Measurements from ENCODE around the gene PPM1K.

PPM1K gene

GRCh38 chr4:88251924-88252323 is 32.4 kb downstream of the PPM1K start:
- H3K27ac ChIP-seq (ENCODE audit: low read depth, low read length) = no peak overlapping the region
- no peaks in the 10 kb centered on the region for H3F3A ChIP-seq (ENCODE audit: insufficient read depth)
- no peak overlapping the region for H3K4me3 ChIP-seq (ENCODE audit: insufficient read depth, low read length, poor library complexity, severe bottlenecking)
- H3K9me2 ChIP-seq (replicated peaks; ENCODE audit: insufficient read depth, low read length) = no peaks in the 10 kb centered on the region
- TF ChIP-seq EZH2phosphoT487 (conservative IDR thresholded peaks at IDR 0.05; ENCODE audit: low read length) (no peak), CTCF (IDR thresholded peaks at IDR 0.05; ENCODE audit: insufficient read depth, low read length, poor library complexity, severe bottlenecking) (no peak)
- no peak overlapping the region for H2AFZ ChIP-seq (ENCODE audit: low read depth, low read length, severe bottlenecking)
- no peaks in the 10 kb centered on the region for H4K20me1 ChIP-seq (ENCODE audit: low read depth, low read length)
- no peak overlapping the region for H3K9ac ChIP-seq (ENCODE audit: low read length)
- H3K9me3 ChIP-seq (ENCODE audit: insufficient read depth, low read length) = no peaks in the 10 kb centered on the region
- no peaks in the 10 kb centered on the region for H3K79me2 ChIP-seq (ENCODE audit: insufficient read depth, low read length)
- no peaks in the 10 kb centered on the region for H3K27me3 ChIP-seq (ENCODE audit: low read length)
- no peaks in the 10 kb centered on the region for H3K36me3 ChIP-seq (ENCODE audit: low read length)
- no peak overlapping the region for H3K4me2 ChIP-seq (ENCODE audit: low read depth, low read length, poor library complexity, severe bottlenecking)

GRCh38 chr4:88247148-88247547 is 37.2 kb downstream of the PPM1K start:
- Histone ChIP-seq H3K9me2 (replicated peaks; ENCODE audit: insufficient read depth, low read length) (no peaks in the 10 kb centered on the region), H2AFZ (ENCODE audit: low read depth, low read length, severe bottlenecking) (no peak overlapping the region), H3K36me3 (ENCODE audit: low read length) (no peaks in the 10 kb centered on the region), H3K4me3 (ENCODE audit: insufficient read depth, low read length, poor library complexity, severe bottlenecking) (no peak overlapping the region), H3K27ac (ENCODE audit: low read depth, low read length) (no peak overlapping the region), H3K79me2 (ENCODE audit: insufficient read depth, low read length) (no peaks in the 10 kb centered on the region), H3K9me3 (ENCODE audit: insufficient read depth, low read length) (no peaks in the 10 kb centered on the region), H3F3A (ENCODE audit: insufficient read depth) (no peaks in the 10 kb centered on the region), H3K4me2 (ENCODE audit: low read depth, low read length, poor library complexity, severe bottlenecking) (no peak overlapping the region), H3K9ac (ENCODE audit: low read length) (no peak overlapping the region), H3K27me3 (ENCODE audit: low read length) (no peaks in the 10 kb centered on the region), H4K20me1 (ENCODE audit: low read depth, low read length) (no peaks in the 10 kb centered on the region)
- TF ChIP-seq EZH2phosphoT487 (conservative IDR thresholded peaks at IDR 0.05; ENCODE audit: low read length) (no peak), CTCF (IDR thresholded peaks at IDR 0.05; ENCODE audit: insufficient read depth, low read length, poor library complexity, severe bottlenecking) (no peak)

- Histone ChIP-seq H4K20me1 (ENCODE audit: low read depth, low read length) (no peaks in the 10 kb centered on the region), H3F3A (ENCODE audit: insufficient read depth) (no peaks in the 10 kb centered on the region), H3K4me2 (ENCODE audit: low read depth, low read length, poor library complexity, severe bottlenecking) (no peak overlapping the region), H3K9ac (ENCODE audit: low read length) (no peak overlapping the region), H3K79me2 (ENCODE audit: insufficient read depth, low read length) (no peaks in the 10 kb centered on the region), H3K36me3 (ENCODE audit: low read length) (no peaks in the 10 kb centered on the region), H3K27ac (ENCODE audit: low read depth, low read length) (no peak overlapping the region), H3K4me3 (ENCODE audit: insufficient read depth, low read length, poor library complexity, severe bottlenecking) (no peak overlapping the region), H2AFZ (ENCODE audit: low read depth, low read length, severe bottlenecking) (no peak overlapping the region), H3K9me2 (replicated peaks; ENCODE audit: insufficient read depth, low read length) (no peaks in the 10 kb centered on the region), H3K9me3 (ENCODE audit: insufficient read depth, low read length) (no peaks in the 10 kb centered on the region), H3K27me3 (ENCODE audit: low read length) (no peaks in the 10 kb centered on the region)
- TF ChIP-seq EZH2phosphoT487 (conservative IDR thresholded peaks at IDR 0.05; ENCODE audit: low read length) (no peak), CTCF (IDR thresholded peaks at IDR 0.05; ENCODE audit: insufficient read depth, low read length, poor library complexity, severe bottlenecking) (no peak)
Measured at GRCh38 chr4:88246600-88246999, 37.8 kb downstream of the PPM1K start.

Measured in SU-DHL-6 (cell line).